K562 (cell line): ENCODE measurements around the gene SULT2B1. TPM values are rescaled to one million over a fixed set of nuclear protein-coding genes. Genes with fewer than 3 reads are reported as not detected.
A peak's percentile ranks its signal among the peaks of the same experiment; 100 is the strongest.

Experiments used
- ETS2 ChIP-seq: IDR thresholded peaks from 2 replicates; pipeline ENCODE4 v1.6.1; 2016; ENCODE audit warnings: borderline replicate concordance, missing genetic modification characterization, mild to moderate bottlenecking, moderate library complexity, missing compliant biosample characterization; ENCODE audit not compliant: poor library complexity, severe bottlenecking
- FOXJ2 ChIP-seq: fragments of 200-800 bp; sonication (Bioruptor generic); IDR thresholded peaks from 2 replicates; pipeline ENCODE4 v1.6.1; 2016; ENCODE audit warnings: missing genetic modification characterization, missing compliant biosample characterization
- KLF16 ChIP-seq: IDR thresholded peaks from 2 replicates; pipeline ENCODE4 v1.6.1; 2016; ENCODE audit warnings: antibody characterized with exemption
- MED1 ChIP-seq: sonication (generic); formaldehyde crosslinking; IDR thresholded peaks from 2 replicates; pipeline ENCODE4 v1.8.1; 2023; ENCODE audit warnings: missing genetic modification reagents, borderline replicate concordance
- NBN ChIP-seq: fragments of 450-650 bp; IDR thresholded peaks from 2 replicates; pipeline ENCODE4 v1.6.1; 2016; ENCODE audit warnings: low read depth, mild to moderate bottlenecking
- NCOA4 ChIP-seq: fragments of 450-650 bp; IDR thresholded peaks from 2 replicates; pipeline ENCODE4 v1.6.1; 2018; ENCODE audit warnings: mild to moderate bottlenecking; ENCODE audit not compliant: partially characterized antibody
- NFXL1 ChIP-seq: fragments of 450-650 bp; formaldehyde crosslinking; IDR thresholded peaks from 2 replicates; pipeline ENCODE4 v1.4.0; 2021; ENCODE audit warnings: mild to moderate bottlenecking
- PCBP2 ChIP-seq: fragments of 200-400 bp; formaldehyde crosslinking; IDR thresholded peaks from 2 replicates; pipeline ENCODE4 v1.6.1; 2018; ENCODE audit warnings: low read length, low read depth, mild to moderate bottlenecking, moderate library complexity; ENCODE audit not compliant: poor library complexity, severe bottlenecking
- SREBF2 ChIP-seq: sonication (generic); formaldehyde crosslinking; IDR thresholded peaks from 2 replicates; pipeline ENCODE4 v1.4.0; 2020; ENCODE audit warnings: mild to moderate bottlenecking, missing genetic modification reagents
- STAG1 ChIP-seq: sonication (generic); formaldehyde crosslinking; IDR thresholded peaks from 2 replicates; pipeline ENCODE4 v1.5.0; 2020; ENCODE audit warnings: missing genetic modification reagents, borderline replicate concordance
- SUPT5H ChIP-seq: fragments of 450-650 bp; IDR thresholded peaks from 2 replicates; pipeline ENCODE4 v1.6.1; 2016
- TRIM28 ChIP-seq: fragments of 450-650 bp; IDR thresholded peaks from 2 replicates; pipeline ENCODE4 v1.6.1; 2017
- ZNF23 ChIP-seq: fragments of 250-450 bp; sonication (Bioruptor Pico); IDR thresholded peaks from 2 replicates; pipeline ENCODE4 v1.4.0; 2020; ENCODE audit warnings: mild to moderate bottlenecking
- ZNF232 ChIP-seq: sonication (generic); formaldehyde crosslinking; IDR thresholded peaks from 2 replicates; pipeline ENCODE4 v1.8.0; 2022; ENCODE audit warnings: mild to moderate bottlenecking, missing genetic modification reagents
- ZNF3 ChIP-seq: fragments of 250-450 bp; sonication (Bioruptor Pico); IDR thresholded peaks from 2 replicates; pipeline ENCODE4 v1.5.0; 2021; ENCODE audit warnings: mild to moderate bottlenecking, moderate library complexity
- ZNF764 ChIP-seq: fragments of 250-450 bp; sonication (Bioruptor Pico); IDR thresholded peaks from 2 replicates; pipeline ENCODE4 v1.4.0; 2020; ENCODE audit warnings: low read depth, mild to moderate bottlenecking, moderate library complexity
- ZSCAN29 ChIP-seq: fragments of 450-650 bp; IDR thresholded peaks from 2 replicates; pipeline ENCODE4 v1.6.1; 2017
- polyA plus RNA-seq, 8 experiments: library from polyadenylated mRNA; depleted of rRNA in 4 of 8; stranded (reverse) in 5 of 8; unstranded in 3 of 8; fragments of >200 nt; fragmentation: Nextera tagmentation in 2 of 8; fragmentation: Illumina TruSeq in 1 of 8; extraction: Ambion mirVana in 2 of 8; extraction: Trizol in 1 of 8; gene quantifications; 2 replicates each; pipeline versions ENCODE4 v1.2.1 to v1.2.3, GENCODE V29; 2011 to 2014; ENCODE audit warnings: inconsistent platforms in 1 of 8, missing spikeins in 1 of 8
- total RNA-seq, 7 experiments: library from RNA; depleted of rRNA in 6 of 7; stranded (reverse); fragments of >200 nt in 6 of 7; fragmentation: Illumina TruSeq in 2 of 7; extraction: Trizol in 2 of 7; gene quantifications; 2 replicates each; pipeline versions ENCODE4 v1.2.1 to v1.2.3, GENCODE V29; 2011 to 2021; ENCODE audit warnings: low replicate concordance in 1 of 7
- TF ChIP-seq, protein P1 (sequence below): fragments of 450-650 bp; IDR thresholded peaks from one replicate; pipeline ENCODE4 v1.6.1; 2018; ENCODE audit warnings: mild to moderate bottlenecking, moderate library complexity; ENCODE audit not compliant: partially characterized antibody
- TF ChIP-seq, protein P2 (sequence below), 2 experiments: fragments of 450-650 bp; conservative IDR thresholded peaks; 2 replicates each; pipeline ENCODE4 v1.6.1; 2017; ENCODE audit warnings: mild to moderate bottlenecking in 2 of 2, moderate library complexity in 2 of 2
- TF ChIP-seq, protein P3 (sequence below): fragments of 450-650 bp; IDR thresholded peaks from 2 replicates; pipeline ENCODE4 v1.6.1; 2016
- TF ChIP-seq, protein P4 (sequence below): fragments of 250-450 bp; sonication (Bioruptor Pico); IDR thresholded peaks from 2 replicates; pipeline ENCODE4 v1.6.1; 2021; ENCODE audit warnings: mild to moderate bottlenecking
- TF ChIP-seq, protein P5 (sequence below): fragments of 450-650 bp; IDR thresholded peaks from 2 replicates; pipeline ENCODE4 v1.6.1; 2016; ENCODE audit warnings: antibody characterized with exemption

The SULT2B1 gene
- total and polyA plus RNA-seq, 9 of the 15 experiments (the other 6 are each of a cell fraction or from before 2014, with no cell fraction given), result 0.09 to 0.62 (median 0.22) TPM; not detected in 2

DNA sequence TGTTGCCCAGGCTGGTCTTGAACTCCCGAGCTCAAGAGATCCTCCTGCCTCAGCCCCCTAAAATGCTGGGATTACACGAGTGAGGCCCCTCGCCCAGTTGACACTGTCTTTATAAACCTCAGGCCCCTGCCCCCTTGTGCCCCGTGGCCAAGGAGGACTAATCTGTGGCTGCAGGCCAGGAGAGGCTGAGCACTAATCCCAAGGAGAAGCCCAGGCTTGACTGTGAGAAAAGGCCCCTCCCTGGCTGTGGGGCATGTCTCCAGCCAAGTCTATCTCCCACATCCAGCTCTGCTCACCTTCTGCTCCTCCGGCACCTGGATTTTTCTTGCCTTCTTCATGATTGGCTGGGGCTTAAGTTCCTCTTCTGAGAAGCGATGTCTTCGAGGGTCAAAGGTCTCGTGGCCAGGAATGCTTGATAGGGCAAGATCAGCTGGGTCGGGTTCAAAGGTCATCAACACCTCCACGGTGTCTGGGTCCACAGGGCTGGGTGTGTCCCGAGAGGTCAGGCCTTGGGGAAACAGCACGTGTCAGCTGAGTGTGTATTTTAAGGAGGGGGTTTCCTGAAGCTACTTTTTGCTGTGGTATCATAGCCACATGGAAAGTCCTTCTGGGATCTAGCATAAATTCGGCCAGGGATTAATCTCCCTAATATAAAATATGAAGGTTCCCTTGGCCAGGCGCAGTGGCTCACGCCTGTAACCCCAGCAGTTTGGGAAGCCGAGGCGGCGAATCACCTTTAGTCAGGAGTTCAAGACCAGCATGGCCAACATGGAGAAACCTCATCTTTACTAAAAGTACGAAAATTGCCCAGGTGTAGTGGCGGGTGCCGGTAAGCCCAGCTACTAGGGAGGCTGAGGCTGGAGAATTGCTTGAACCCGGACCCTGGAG lies 81.4 kb downstream of the SULT2B1 start (continued):
- TF ChIP-seq MED1 (CRISPR knock-in tag), result no peak
- TF ChIP-seq, protein P1, sequence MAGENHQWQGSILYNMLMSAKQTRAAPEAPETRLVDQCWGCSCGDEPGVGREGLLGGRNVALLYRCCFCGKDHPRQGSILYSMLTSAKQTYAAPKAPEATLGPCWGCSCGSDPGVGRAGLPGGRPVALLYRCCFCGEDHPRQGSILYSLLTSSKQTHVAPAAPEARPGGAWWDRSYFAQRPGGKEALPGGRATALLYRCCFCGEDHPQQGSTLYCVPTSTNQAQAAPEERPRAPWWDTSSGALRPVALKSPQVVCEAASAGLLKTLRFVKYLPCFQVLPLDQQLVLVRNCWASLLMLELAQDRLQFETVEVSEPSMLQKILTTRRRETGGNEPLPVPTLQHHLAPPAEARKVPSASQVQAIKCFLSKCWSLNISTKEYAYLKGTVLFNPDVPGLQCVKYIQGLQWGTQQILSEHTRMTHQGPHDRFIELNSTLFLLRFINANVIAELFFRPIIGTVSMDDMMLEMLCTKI, result no peak
- no peak for TF ChIP-seq SREBF2 (CRISPR knock-in tag)
- no peak for TF ChIP-seq SUPT5H
- TF ChIP-seq ZSCAN29, result no peak
- TF ChIP-seq STAG1 (CRISPR knock-in tag), result no peak
- 0 out of 2 replicates have a peak, but pooled peaks have one; percentile 1 for TF ChIP-seq NBN
- no peak for TF ChIP-seq ZNF23 (CRISPR knock-in tag)
- no peak for TF ChIP-seq NCOA4
- TF ChIP-seq ZNF3, result no peak
- TF ChIP-seq ZNF764 (CRISPR knock-in tag), result no peak
- TF ChIP-seq FOXJ2 (tag), result no peak
- TF ChIP-seq, protein P2, sequence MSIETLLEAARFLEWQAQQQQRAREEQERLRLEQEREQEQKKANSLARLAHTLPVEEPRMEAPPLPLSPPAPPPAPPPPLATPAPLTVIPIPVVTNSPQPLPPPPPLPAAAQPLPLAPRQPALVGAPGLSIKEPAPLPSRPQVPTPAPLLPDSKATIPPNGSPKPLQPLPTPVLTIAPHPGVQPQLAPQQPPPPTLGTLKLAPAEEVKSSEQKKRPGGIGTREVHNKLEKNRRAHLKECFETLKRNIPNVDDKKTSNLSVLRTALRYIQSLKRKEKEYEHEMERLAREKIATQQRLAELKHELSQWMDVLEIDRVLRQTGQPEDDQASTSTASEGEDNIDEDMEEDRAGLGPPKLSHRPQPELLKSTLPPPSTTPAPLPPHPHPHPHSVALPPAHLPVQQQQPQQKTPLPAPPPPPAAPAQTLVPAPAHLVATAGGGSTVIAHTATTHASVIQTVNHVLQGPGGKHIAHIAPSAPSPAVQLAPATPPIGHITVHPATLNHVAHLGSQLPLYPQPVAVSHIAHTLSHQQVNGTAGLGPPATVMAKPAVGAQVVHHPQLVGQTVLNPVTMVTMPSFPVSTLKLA (conservative IDR thresholded peaks at IDR 0.05), result peak; percentile 61 to 80
- TF ChIP-seq KLF16, result 0 out of 2 replicates have a peak, but pooled peaks have one; percentile 6
- TF ChIP-seq, protein P3, sequence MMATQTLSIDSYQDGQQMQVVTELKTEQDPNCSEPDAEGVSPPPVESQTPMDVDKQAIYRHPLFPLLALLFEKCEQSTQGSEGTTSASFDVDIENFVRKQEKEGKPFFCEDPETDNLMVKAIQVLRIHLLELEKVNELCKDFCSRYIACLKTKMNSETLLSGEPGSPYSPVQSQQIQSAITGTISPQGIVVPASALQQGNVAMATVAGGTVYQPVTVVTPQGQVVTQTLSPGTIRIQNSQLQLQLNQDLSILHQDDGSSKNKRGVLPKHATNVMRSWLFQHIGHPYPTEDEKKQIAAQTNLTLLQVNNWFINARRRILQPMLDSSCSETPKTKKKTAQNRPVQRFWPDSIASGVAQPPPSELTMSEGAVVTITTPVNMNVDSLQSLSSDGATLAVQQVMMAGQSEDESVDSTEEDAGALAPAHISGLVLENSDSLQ, result peak; percentile 45
- TF ChIP-seq, protein P4, sequence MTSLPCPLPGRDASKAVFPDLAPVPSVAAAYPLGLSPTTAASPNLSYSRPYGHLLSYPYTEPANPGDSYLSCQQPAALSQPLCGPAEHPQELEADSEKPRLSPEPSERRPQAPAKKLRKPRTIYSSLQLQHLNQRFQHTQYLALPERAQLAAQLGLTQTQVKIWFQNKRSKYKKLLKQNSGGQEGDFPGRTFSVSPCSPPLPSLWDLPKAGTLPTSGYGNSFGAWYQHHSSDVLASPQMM (CRISPR knock-in tag), result no peak
- no peak for TF ChIP-seq NFXL1 (CRISPR knock-in tag)
- TF ChIP-seq, protein P5, sequence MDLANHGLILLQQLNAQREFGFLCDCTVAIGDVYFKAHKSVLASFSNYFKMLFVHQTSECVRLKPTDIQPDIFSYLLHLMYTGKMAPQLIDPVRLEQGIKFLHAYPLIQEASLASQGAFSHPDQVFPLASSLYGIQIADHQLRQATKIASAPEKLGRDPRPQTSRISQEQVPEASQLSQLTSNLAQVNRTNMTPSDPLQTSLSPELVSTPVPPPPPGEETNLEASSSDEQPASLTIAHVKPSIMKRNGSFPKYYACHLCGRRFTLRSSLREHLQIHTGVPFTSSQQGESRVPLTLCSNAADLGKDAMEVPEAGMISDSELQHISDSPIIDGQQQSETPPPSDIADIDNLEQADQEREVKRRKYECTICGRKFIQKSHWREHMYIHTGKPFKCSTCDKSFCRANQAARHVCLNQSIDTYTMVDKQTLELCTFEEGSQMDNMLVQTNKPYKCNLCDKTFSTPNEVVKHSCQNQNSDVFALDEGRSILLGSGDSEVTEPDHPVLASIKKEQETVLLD, result peak; percentile 68; the same call in 1 of the 2 replicates
- TF ChIP-seq ETS2, result no peak
- 0 out of 2 replicates have a peak, but pooled peaks have one; percentile 25 for TF ChIP-seq TRIM28
- TF ChIP-seq PCBP2, result no peak
- TF ChIP-seq ZNF232, result no peak
